ENCODE results near the gene SLC4A2.

Gene SLC4A2

GRCh38 chr7:151095828-151096475, 36.6 kb downstream of the SLC4A2 start:
- no peak for DNase-seq (ENCODE audit: low read depth)

- no peak for DNase-seq (ENCODE audit: low read depth)
Measured at GRCh38 chr7:151099486-151100211, 40.3 kb downstream of the SLC4A2 start.

GRCh38 chr7:151100921-151101320, 41.5 kb downstream of the SLC4A2 start:
- no peak for DNase-seq (ENCODE audit: low read depth)

- no peak for DNase-seq (ENCODE audit: low read depth)
Measured at GRCh38 chr7:151101621-151102396, 42.4 kb downstream of the SLC4A2 start.

GRCh38 chr7:151102991-151103390, 43.6 kb downstream of the SLC4A2 start:
- no peak for DNase-seq (ENCODE audit: low read depth)

- DNase-seq (ENCODE audit: low read depth): no peak
Measured at GRCh38 chr7:151103973-151104372, 44.6 kb downstream of the SLC4A2 start.

GRCh38 chr7:151104411-151105235, 45.2 kb downstream of the SLC4A2 start:
- peak; percentile 87 for DNase-seq (ENCODE audit: low read depth)

- DNase-seq (ENCODE audit: low read depth): no peak
Measured at GRCh38 chr7:151107882-151108281, 48.5 kb downstream of the SLC4A2 start.

- peak; percentile 81 for DNase-seq (ENCODE audit: low read depth)
Measured at GRCh38 chr7:151109094-151110048, 50.0 kb downstream of the SLC4A2 start.

- DNase-seq (ENCODE audit: low read depth): no peak
Measured at GRCh38 chr7:151110236-151110940, 51.0 kb downstream of the SLC4A2 start.

- peak; percentile 54 for DNase-seq (ENCODE audit: low read depth)
Measured at GRCh38 chr7:151110941-151111645, 51.7 kb downstream of the SLC4A2 start.

GRCh38 chr7:151113344-151114150, 54.2 kb downstream of the SLC4A2 start:
- DNase-seq (ENCODE audit: low read depth): peak; percentile 92

GRCh38 chr7:151114151-151115090, 55.0 kb downstream of the SLC4A2 start:
- DNase-seq (ENCODE audit: low read depth): peak; percentile 51

- no peak for DNase-seq (ENCODE audit: low read depth)
Measured at GRCh38 chr7:151115121-151115835, 55.9 kb downstream of the SLC4A2 start.

- DNase-seq (ENCODE audit: low read depth): no peak
Measured at GRCh38 chr7:151115836-151116418, 56.5 kb downstream of the SLC4A2 start.

All from amniotic epithelial cell (primary cell).